ENCODE results near the gene PUS10.

DNA sequence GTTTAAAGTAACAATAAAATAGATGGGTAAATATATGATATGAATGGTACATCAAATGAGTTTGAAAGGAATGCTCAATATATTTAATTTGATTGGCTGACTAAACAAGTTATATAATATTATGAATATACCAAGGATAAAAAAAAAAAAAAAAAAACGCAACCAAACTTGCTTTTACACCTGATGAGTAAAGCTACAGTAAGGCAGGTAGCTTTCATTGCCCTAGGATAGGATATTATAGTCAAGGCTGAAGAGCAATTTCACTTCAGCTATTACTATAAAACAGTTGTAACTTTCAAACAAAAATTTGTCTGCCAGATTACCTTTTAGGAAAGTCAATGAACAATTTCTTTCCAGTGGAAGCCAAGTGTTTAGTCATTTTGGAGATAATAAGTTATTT is 57.3 kb downstream of the PUS10 start:
- TF ChIP-seq, protein P1, sequence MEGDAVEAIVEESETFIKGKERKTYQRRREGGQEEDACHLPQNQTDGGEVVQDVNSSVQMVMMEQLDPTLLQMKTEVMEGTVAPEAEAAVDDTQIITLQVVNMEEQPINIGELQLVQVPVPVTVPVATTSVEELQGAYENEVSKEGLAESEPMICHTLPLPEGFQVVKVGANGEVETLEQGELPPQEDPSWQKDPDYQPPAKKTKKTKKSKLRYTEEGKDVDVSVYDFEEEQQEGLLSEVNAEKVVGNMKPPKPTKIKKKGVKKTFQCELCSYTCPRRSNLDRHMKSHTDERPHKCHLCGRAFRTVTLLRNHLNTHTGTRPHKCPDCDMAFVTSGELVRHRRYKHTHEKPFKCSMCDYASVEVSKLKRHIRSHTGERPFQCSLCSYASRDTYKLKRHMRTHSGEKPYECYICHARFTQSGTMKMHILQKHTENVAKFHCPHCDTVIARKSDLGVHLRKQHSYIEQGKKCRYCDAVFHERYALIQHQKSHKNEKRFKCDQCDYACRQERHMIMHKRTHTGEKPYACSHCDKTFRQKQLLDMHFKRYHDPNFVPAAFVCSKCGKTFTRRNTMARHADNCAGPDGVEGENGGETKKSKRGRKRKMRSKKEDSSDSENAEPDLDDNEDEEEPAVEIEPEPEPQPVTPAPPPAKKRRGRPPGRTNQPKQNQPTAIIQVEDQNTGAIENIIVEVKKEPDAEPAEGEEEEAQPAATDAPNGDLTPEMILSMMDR (IDR thresholded peaks at IDR 0.05), result no peak
- no peak for TF ChIP-seq POLR2A (IDR thresholded peaks at IDR 0.05)

Measured in body of pancreas (tissue), 4 donors.